GM21825 (cell line): Measurements from ENCODE around the gene ZBTB9.

Source experiments
- ATAC-seq: cut with Tn5 transposase; IDR thresholded peaks from one replicate; pipeline ENCODE4 v1.9.1; 2021; ENCODE audit warnings: mild to moderate bottlenecking, moderate library complexity; ENCODE audit not compliant: unreplicated experiment

ZBTB9 gene

DNA sequence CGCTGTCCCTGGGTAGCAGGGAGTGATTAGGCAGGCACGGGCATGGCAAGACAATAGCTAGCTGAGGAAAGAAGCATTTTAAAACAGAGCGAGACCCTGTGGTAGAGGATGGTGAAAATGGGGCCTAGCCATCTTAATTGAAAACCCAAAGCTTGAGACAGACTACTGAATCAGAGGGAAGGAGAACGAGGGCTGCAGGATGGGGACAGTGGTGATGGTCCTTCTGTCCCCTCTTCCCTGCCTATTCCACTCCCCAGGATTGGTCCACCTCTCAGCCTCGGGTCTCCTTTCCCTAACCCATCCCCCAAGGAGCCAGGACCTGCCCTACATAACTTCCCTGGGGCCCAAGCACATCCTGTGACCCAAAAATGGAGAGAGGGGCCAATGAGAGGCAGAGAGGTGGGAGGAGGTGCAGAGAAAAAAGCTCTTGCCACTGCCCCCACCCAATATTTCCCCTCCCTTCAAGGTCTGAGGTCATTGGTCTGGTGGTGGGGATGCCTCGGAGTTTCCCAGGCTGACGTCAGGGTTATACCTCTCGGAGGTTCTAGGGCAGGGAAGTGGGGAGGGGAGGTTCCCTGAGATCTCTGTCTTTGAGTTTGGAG, 35.6 kb upstream of the ZBTB9 start:
- ATAC-seq, result no peak

GRCh38 chr6:33419580-33420490, 34.5 kb upstream of the ZBTB9 start, which contains the start of gene SYNGAP1:
Gene SYNGAP1 (plus strand): TSS chr6:33420065. CDS start chr6:33420265, 200 bp downstream.
- ATAC-seq, result no peak

DNA sequence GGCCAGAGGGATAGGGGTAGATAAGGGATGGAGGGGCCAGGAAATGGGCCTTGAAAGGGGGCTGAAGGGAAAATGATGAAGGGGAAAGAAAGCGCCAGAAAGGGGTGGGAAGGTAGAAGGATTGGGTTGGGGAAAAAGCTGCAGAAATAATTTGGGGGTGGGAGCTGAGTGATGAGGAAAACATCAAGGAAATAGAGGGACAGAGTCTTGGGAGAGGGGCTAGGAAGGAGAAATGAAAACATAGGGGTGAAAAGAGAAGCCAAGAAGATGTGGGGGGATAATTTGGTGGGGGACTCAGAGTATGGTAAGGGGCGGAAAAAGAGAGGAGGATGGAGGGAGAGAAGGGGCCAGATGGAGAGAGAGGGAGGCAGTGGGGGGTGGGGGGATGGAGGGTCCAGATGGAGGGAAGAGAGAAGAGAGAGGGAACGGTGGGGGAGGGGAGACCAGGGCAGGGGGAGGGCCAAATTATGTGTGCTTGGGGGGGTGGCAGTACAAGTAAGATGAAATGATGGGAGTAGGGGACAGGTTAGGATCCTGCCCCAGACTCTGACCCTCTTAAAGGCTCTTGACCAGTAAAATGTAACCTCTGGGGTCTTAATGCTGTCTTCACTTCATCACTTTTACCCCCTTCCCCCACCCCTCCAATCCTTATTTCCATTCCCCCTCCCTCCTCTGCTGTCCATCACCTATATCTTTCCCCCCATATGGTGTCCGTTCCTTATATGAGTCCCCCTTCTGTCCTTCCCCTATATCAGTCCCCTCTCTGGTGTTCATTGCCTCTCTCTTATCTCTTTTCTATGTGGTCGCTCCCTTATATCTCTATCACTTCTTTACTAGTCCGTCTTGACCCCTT, 33.7 kb upstream of the ZBTB9 start:
- no peak for ATAC-seq

DNA sequence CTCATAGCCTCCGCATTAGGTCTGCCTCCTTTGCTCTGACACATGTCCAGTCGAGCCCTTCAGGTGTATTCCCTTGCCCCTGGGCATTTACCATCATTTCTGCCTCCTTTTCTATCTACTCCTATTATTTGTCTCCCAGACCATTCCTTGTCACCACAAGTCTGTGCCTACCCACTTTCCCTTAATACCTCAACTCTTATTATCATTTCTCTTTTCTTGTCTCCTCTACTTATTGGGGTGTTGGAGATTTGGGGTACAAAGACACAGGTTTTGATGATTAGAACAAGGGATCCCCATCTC, 33.1 kb upstream of the ZBTB9 start:
- no peak for ATAC-seq

GRCh38 chr6:33423777-33424176, 30.6 kb upstream of the ZBTB9 start:
- no peak for ATAC-seq

GRCh38 chr6:33424855-33425667, 29.3 kb upstream of the ZBTB9 start:
- ATAC-seq, result no peak

DNA sequence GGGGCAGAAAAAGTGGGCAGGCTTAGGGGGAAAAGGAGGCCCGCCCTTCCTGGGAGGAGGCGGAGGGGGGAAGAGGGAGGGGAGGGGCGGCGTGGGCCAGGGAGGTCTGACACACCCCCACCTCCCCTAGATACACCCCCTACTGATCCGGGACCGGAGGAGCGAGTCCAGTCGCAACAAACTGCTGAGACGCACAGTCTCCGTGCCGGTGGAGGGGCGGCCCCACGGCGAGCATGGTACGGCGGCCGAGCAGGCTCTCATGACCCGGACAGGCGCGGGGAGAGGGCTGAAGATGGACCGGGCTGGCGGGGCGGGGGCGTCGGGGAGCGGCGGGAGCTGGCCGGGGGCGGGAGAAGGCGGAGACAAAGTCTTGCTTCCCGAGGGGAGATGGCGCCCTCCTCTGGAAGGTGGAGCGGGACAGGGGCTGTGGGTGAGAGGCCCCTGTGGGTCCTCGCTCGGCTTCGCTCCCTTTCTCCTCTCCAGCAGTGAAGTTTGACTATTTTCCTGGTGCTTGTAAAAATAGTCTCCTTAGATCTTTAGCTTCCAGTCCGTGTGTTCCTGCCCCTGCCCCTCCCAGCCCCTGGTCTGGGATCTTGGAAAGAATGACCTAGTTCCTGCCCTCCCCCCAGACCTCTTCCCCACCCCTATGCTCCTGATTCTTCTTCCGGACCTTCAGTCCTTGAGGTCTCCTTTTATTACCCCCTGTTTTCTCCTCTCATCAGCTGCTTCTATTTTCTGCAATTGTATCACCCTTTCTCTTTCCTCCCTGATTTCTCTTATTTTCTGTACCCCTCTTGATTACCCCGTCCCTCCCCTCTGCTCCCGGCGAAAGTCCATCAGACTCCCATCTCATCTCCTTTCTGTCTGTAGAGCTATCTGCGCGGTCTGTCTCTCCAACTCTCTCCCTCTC, 28.5 kb upstream of the ZBTB9 start:
- ATAC-seq, result no peak

GRCh38 chr6:33426590-33427511, 27.5 kb upstream of the ZBTB9 start:
- no peak for ATAC-seq

DNA sequence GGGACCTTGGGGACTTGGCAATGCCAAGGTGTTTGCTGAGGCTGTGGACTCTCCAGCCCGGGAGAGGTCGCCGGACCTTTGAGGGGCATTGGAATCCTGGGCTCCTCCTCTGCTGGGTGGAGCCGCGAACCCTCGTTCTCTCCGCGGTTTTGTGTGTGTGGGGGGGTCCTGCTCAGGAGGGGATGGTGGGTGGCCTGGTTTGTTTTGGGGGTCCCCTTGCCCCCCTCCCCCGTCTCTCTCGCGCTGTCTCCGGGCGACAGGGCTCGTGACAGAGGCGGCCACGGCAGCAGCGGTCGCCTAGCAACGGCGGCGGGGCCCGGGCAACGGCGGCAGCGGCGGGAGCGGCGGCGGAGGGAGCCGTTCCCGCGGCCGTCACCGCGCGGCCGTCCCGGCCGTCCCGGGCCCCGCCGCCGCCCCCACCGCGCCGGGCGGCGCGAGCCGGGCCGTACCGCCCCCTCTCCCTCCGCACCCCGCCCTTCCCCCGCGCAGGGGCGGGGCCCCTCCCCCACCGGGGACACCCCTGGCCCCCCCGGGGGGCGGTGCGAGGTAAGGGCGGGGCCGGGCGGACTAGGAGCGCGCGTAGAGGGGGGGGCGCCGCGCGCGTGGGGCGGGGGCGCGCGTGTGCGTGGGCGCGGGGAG, 26.7 kb upstream of the ZBTB9 start:
- no peak for ATAC-seq

GRCh38 chr6:33428224-33428965, 26.0 kb upstream of the ZBTB9 start:
- ATAC-seq, result no peak

GRCh38 chr6:33428966-33429749, 25.2 kb upstream of the ZBTB9 start:
- no peak for ATAC-seq

- ATAC-seq, result no peak
Measured at GRCh38 chr6:33429750-33430052, 24.7 kb upstream of the ZBTB9 start.

GRCh38 chr6:33430334-33430733, 24.0 kb upstream of the ZBTB9 start:
- ATAC-seq, result no peak

- peak; percentile 35 for ATAC-seq
Measured at GRCh38 chr6:33430991-33431879, 23.1 kb upstream of the ZBTB9 start.

DNA sequence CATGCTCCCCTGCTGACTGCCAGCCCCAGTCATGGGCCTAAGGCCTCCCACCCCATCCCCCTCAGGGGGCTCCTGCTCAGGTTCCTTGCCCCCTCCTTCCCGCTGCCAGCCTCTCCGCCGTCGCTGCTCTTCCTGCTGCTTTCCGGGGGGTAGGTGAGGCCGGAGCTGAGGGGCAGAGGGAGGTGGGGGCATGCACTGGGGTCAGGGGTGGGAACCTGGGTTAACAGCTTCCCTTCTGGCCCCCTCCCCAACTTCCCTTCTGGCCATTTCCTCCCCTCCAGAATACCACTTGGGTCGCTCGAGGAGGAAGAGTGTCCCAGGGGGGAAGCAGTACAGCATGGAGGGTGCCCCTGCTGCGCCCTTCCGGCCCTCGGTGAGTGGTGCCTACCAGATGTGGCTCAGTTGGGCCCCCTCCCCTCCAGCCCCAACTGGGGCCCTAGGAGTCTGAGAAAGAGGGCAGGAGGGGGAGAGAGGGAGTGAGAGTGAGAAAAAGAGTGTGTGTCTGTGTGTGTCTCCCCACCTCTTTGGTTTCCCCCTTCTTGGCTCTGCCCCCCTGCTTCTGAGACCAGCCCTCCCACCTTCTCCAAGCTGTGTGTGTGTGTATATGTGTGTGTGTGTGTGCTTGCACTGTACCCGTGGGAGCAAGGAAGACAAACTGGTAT, 22.4 kb upstream of the ZBTB9 start:
- ATAC-seq, result no peak
